GM18499 (cell line): Measurements from ENCODE around the gene NTMT1.
"Not testable (repeated sequence)": the region's sequence is repeated elsewhere in the genome, so short reads cannot be mapped to it uniquely, and the experiment has no call there.

Experiments
- ATAC-seq: cut with Tn5 transposase; IDR thresholded peaks from one replicate; pipeline ENCODE4 v1.9.1; 2021; ENCODE audit warnings: moderate number of reproducible peaks; ENCODE audit not compliant: insufficient read depth, unreplicated experiment

The NTMT1 gene, protein sequence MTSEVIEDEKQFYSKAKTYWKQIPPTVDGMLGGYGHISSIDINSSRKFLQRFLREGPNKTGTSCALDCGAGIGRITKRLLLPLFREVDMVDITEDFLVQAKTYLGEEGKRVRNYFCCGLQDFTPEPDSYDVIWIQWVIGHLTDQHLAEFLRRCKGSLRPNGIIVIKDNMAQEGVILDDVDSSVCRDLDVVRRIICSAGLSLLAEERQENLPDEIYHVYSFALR

DNA sequence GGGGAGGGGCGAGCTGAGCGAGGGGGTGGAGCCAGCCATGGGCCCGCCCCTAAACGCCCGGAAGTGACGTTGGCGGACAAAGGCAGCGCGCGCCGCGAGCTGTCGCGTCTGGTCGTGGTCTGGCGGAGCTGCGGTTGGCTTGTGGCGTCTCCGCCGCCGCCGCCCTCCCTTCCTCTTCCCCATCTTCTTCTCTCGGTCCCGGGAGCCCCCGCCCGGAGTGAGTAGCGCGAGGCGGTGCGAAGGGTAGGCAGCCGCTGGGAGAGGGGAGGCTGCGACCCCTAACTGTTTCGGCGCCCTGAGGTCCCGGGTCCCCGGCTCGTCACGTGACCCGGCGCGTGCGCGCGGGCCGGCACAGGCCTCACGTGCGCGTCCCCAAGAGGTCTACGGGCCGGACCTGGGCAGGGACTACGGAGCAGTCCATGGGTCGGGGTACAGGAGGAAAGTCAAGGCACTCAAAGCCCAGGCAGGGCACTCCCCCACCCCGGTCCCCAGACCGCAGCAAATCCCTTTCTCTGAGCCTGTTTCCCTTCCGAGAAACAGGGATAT lies at the start of gene NTMT1:
NTMT1 (plus strand) TSS at position 85 of the 546 bp plus-strand sequence. CDS start 6,541 bp downstream, outside the sequence.
- ATAC-seq, result peak; percentile 55

DNA sequence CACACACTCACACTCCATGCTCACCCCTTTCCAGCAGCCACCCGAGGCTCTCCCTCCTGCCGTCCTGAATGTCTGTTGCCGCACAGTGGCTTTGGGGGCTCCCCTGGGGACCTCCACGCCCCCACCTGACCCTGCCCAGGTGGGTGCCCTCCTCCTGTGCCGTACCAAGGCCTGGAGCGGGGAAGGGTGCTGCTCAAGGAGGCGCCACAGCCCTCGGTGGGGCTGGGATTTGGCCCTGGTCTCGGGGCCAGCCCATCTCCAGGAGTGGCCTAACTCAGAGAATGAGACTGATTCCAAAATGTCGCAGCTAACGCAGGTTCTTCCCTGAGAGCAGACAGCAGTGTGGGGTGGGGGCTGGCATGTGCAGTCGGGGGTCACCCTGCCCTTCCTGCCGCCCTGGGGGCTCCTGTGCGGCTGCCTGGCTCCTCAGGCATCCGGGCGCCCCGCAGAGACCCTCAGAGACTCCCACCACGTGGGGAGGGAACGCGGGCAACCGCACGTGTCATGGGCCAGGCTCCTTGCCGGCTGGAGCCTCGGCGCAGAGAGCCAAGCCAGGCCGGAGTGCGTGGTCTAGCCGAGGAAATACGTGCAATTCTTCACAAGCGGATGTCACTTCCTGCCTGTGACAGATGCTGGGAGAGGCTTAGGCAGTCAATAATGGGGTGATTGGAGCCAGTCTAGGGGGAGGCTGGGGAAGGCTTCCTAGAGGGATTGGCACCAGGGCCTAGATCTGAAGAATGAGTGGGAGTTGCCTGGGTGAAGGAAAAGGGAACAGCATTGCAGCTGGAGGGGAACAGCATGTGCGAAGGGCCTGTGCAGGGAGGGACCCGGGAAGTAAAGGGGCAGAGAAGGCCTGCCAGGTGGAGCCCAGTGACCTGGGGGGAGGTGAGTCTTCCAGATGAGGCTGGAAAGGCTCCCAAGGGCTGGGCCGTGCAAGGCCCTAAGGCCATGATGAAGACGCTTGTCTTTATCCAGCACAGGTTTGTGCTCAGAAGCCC lies 49.1 kb upstream of the NTMT1 start:
- no peak for ATAC-seq

DNA sequence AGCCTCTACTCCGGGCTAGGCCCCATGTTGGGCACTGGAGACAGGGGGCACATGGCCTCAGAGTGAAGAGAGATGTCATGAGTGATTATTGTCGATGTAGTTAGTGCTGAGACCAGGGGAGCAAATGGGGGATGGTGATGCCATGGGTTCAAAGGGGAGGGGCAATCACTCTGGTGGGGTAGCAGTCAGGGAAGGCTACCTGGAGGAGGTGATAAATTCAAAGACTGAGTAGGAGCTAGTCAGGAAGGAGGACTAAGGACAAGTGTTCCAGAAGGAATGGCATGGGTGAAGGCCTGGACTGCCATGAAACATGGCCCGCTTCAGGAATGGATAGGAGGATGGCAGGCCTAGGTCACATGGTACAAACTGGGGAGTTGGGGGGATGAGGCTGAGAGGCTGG lies 46.7 kb upstream of the NTMT1 start:
- ATAC-seq, result no peak

DNA sequence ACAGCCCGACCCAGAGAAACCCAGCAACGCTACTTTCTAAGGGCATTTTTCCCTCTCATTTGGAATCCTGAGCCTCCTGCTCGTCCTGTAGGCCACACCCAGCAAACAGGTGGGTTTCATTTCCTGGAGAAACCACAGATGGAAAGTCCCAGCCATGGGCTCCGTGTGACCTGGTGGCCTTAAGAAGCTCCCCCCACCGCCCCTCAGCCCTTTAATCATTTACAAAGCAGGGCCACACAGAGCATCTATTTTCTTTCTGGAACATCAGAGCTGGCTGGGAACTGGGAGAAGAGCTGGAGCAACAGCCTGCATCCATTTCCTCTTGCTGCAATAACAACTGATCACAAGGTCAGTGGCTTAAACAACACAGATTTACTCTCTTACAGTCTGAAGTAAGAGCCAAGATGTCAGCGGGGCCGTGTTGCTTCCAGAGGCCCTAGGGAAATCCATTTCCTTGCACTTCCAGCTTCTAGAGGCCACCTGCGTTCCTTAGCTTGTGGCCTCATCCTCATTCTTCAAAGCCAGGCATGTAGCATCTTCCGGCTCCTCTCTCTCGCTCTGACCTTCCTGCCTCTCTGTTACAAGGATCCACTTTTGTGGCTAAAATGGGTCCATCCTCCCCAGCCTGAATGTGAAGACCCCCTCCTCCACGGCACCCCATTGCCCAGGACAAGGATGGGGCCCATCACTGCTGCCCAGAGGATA lies 45.6 kb upstream of the NTMT1 start:
- ATAC-seq, result no peak

DNA sequence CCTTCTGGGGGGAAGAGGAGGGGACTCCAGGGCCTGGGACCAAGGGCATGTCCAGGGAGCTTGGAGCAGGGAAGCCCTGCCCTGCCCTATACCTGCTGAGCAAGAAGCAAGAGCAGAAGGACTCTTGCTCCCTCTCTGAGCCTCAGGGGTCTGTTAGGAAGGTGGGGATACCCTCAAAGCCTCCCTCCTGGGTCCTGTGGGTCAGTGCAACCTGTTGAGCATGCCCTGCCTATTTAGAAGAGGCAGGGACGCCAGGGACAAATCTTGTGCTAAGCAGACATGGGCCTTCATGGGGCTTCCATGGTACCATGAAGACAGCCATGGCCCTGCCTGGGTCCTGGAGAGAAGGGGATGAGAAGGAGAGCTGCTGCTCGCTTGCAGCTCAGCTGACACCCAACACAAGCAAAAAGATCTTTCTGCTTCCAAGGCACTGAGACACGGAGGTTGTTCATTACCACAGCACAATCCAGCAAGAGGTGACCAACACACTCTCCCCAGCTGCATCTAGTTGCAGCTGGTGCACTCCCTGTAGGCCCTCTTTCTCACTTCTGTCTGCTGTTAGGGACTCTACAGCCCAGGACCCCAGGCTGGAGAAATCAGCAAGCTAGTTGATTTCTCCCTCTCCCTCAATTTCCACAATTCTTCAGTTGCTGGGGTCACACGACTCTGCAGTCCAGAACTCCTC lies 44.3 kb upstream of the NTMT1 start:
- ATAC-seq, result no peak

DNA sequence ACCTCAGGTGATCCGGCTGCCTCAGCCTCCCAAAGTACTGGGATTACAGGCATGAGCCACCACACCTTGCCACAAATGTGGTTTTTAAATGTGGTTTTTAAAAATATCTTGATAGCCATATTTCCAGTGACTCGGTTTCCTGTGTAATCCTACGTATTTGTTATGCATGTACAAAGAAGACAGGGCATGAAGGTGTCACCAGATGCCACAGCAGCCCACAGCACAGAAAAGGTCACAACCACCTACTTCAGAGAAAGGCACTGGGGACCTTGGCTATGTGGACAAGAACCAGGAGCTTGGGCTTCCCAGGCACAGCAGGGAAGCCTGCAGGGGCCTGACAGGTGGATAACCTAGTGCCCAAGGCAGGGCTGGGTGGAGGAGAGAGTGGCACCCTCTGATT lies 43.1 kb upstream of the NTMT1 start:
- no peak for ATAC-seq

DNA sequence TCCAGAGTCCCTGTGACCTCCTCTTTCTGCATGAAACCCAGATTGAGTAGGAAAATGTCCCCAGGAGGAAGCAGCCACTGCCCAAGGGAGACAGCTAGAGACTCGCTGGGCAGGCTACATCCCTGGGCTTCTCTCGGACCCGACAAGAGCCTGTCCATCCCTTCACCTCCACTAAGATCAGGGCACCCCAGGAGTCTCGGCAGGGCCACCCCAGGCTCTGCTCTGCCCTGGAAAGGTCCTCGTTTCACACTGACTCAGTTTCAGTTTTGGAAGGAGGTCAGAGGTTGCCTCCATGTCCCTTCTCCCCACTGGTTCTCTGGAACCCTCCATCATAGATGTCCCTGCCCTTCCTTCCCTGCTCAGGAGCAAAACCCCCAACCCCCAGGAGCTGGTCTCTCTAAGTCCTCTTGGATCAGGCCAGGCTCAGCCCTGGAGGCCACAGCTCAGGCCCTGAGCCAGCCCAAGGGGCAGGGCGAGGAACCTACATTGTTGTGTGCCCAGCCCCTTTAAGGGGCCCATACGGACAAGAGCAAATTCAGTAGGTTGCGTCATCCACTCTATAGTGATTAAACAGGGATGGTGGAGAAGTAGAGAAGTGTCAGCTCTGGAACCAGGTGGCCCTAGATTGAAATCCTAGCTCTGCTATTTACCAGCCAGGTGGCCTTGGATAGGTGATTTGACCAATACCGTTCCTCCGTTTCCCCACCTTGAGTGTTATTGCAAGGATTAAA lies 42.5 kb upstream of the NTMT1 start:
- ATAC-seq, result no peak

DNA sequence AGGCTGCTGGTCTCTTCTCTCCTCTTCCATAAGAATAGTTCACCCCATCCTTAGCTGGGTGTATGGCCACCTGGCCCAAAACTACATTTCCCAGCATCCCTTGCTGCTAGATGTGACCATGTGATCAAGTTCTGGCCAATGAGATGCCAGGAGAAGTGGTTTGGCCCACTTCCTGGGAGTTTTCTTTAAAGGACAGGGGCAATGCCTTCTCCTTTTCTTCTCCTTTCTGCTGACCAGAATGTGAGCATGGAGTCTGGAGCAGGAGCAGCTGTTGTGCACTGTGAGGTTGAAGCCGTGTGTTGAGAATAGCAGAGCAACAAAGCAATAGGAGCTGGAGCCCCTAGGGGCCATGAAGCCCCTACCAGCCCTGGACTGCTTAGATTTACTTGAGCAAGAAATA lies 41.8 kb upstream of the NTMT1 start:
- ATAC-seq, result no peak

DNA sequence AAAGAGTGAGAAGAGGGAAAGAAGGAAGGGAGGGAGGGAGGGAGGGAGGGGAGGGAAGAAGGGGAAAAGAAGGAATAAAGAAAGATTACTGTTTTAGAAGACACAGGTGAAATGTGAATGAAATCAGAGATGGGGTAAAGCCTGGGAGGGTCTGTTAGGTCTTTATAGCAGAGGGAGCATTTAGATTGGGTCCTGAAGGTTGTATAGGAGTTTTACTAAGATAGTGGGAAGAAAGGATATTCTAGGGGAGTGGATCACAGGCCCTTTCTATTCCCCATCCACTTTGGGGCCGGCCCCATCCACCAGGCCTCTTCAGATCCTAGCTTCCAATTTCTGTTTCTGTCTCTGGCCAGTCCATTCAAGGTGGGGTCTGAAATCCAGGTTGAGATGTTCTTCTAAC lies 40.6 kb upstream of the NTMT1 start:
- no peak for ATAC-seq

DNA sequence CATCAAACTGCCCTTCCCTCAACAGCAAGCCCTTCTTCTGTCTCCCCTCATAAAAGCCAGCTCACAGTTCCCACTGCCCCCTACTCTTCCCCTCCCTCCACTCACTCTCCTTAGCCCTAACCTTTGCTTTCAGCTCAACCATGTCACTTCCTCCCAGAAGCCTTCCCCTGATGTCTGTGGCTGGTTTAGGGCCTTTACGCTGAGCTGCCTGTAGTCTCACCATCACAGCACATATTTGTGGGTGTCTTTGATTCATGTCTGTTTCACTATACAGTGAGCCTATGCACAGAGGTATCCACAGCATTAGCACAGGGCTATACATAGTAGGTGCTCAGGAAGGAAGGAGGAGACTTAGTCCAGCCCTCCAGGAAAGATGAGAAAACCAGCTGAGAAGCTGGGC lies 39.7 kb upstream of the NTMT1 start:
- no peak for ATAC-seq

DNA sequence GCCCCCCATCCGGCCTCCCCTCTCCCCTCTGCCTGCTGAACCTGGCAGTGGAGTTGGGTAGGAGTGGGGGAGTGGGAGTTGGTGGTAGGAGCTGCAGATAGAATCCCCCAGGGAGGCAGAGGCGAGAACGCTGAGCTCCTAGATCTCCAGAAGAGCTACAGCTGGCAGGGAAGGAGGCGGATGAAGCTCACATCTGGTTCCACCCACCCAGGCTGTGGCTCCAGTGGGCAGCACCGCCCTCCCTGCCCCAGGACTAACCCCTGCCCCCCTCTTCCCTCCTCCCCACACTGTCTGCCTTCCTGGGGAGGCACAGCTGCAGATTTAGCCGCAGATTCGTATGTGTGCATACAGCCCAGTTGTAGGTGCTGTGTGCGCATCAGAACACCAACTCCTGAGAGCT lies 39.3 kb upstream of the NTMT1 start:
- ATAC-seq, result no peak

DNA sequence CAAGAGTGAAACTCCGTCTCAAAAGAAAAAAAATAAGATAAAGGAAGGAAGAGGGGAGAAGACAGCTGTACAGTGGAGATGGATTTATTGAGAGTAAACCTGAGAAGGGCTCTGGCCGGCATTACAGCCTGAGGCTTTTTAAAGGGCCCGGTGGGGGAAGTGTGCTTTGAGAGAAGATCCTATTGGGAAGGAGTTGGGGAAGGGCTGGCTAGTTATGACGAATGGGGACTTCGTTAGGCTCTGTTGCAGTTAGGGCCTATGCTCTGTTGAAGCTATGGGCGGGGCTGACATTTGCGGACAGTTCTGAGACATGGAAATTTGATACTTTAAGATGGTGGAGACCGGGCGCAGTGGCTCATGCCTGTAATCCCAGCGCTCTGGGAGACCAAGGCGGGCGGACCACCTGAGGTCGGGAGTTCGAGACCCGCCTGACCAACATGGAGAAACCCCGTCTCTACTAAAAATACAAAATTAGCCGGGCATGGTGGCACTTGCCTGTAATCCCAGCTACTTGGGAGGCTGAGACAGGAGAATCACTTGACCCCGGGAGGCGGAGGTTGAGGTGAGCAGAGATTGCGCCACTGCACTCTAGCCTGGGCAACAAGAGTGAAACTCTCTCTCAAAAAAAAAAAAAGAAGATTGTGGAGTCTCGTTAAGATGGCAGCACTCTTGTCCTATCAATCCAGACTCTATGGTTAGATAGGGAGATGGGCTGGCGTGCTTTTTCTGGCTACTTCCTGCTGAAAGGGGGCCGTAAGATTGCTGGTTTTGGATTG lies 38.3 kb upstream of the NTMT1 start:
- no peak for ATAC-seq

DNA sequence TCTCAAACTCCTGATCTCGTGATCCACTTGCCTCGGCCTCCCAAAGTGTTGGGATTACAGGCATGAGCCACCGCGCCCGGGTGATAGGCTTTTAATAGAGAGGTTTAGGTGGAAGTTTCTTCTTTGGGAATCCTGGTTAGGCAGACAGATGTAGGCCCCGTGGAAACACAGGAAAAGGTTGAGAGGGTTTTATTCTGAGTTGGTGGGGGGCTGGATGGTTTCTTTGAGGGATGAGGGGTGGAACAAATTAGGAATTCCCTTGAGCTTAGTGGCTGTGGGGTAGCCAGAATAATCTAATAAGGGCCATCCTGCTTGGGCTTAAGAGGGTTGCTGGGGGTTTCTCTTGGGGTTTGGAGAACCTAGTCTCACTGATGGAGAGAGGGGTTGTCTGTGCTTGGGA lies 35.5 kb upstream of the NTMT1 start:
- no peak for ATAC-seq

DNA sequence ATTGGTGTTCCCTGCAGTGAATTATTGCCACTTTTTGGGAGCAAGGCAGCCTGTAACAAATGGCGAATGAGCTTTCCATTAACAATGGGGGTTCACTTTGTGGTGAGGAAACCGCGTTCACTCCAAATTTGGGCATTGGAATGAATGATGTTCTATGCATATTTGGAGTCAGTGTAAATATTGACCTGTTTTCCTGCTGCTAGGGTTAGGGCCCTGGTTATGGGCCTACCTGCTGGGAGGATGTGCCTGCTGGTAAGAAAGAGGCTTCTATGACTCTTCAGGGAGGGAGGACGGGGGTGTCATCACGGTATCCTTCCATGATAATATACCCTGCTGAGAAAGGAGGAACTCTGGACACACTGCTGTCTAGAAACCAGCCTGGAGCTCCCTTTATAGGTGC lies 34.0 kb upstream of the NTMT1 start:
- ATAC-seq, result no peak

DNA sequence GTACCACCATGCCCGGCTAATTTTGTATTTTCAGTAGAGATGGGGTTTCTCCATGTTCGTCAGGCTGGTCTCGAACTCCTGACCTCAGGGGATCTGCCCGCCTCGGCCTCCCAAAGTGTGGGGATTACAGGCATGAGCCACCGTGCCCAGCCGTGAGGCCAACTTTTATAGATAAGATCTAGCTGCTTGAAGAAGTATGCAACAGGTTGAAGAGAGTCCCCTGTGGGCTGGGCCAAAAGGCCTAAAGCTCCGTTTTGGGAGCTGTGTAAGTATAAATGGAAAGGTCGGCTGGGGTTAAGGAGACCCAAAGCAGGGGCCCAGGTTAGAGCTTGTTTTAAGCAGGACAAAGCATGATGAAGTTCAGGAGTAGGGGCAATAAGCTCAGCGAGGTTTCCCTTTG lies 33.2 kb upstream of the NTMT1 start:
- not testable (repeated sequence) for ATAC-seq

DNA sequence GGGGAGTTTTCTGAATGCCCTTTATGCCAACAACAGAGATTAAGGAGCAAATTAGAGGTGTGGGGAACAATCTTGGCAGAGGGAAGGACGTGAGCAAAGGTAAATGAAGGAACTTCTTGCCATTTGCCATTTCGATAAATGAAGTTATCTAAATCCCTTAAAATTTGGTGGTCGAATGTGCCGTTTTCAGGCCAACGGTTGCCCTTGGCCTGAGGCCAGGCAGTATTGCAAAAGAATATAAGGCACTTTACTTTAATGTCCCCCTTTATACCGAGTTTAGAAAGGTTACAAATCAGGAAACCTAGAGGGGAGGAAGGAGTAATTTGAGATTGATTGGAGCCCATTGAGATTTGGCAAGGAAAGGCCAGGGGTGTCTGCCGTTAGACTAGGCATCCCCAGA lies 31.3 kb upstream of the NTMT1 start:
- ATAC-seq, result no peak

DNA sequence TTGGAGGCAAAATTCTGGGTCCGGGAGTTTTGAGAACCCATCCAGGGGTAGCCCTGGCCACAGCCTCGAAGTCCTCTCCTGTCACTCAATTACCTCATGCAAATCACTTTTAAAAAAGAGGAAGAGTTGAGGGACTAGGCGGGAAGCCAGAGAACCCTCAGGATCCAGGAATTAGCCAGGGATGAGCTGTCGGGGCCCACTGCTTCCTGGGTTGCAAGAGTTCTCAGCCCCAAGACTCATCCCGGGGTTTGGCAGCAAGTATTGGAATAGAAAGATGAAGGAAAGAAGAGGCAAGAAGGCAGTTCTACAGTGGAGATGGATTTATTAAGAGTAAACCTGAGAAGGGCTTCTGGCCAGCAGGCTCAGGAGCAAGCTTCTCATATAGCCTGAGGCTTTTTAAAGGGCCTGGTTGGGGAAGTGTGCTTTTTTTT lies 30.6 kb upstream of the NTMT1 start:
- ATAC-seq, result no peak

DNA sequence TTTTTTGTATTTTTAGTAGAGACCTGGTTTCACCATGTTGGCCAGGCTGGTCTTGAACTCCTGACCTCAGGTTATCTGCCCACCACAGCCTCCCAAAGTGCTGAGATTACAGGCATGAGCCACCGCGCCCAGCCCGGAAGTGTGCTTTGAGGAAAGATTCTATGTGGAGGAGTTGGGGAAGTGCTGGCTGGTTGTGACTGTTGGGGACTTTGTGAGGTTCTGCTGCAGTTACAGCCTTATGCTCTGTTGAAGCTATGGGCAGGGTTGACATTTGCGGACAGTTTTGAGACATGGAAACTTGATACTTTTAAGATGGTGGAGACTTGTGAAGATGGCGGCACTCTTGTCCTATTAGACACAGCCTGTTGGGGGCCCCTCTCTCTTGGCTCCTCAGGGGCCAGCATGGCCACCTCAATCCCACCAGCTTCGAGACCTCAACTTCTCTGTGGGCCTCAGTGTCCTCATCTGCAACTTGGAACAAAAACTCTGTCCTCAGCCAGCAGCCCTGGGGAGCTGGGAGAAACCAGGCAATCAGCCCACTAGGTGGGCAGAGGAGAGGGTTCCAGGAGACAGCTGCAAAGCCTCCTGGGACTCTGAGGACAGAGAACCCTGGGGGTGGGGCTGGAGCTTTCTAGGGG lies 29.9 kb upstream of the NTMT1 start:
- no peak for ATAC-seq
